ENCODE data around the gene ST7L. TPM values are rescaled to one million over a fixed set of nuclear protein-coding genes. Genes with fewer than 3 reads are reported as not detected.
A peak's percentile ranks its signal among the peaks of the same experiment; 100 is the strongest.

ST7L gene
- polyA plus RNA-seq, 1 donor from 2014 or later = 7.5 TPM

DNA sequence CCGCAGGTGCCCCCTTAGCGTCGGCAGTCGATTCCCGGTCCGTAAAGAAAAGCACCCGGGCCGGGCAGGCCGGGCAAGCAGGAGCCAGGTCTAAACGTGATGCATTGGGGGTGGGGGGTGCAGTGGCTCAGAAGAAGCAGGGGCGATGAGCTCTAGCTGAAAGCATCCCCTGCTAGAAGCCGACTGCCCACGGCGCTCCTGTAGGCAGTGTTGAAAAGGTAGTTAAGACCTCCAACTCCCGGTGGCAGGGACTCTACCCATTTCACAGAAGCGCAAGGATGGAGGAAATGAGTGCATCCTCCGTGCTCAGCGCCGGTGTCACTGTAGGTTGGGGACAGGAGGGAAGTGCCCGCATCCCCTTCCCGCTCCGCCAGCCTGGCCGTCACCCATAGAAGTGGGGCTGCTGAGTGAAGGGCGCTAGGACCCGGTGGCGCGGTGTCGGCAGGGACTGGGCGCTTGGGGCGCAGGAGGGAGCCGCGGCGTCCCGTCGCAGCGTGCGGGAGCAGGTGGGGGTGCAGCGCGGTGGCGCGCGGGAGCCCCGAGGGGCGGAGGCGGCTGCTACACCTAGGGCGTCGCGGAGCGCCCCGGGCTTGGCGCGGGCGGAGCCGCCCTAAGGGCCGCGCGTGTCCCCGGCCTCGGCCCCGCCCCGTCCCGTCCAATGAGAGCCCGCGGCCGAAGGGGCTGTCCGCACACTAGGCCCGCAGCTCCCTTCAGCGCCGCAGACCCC is 110.5 kb downstream of the ST7L start, which contains the start of gene WNT2B:
Gene WNT2B (plus strand): TSS at position 688 of the 727 bp plus-strand sequence. CDS start 298 bp downstream, outside the sequence.
- Mint-ChIP-seq H3K27me3 (peaks cover 10% of the 10 kb centered on the region), H3K4me3 (peak within 1 kb of the TSS; percentile 81 to 93 (median 88)), H3K4me1 (peaks cover 0 to 15% (median 13%) of the 10 kb centered on the region in 3 donors), H3K9me3 (no peaks in the 10 kb centered on the region), H3K36me3 (no peaks in the 10 kb centered on the region), H3K27ac (peak within 1 kb of the TSS in 1 of 3 donors; percentile 80)

DNA sequence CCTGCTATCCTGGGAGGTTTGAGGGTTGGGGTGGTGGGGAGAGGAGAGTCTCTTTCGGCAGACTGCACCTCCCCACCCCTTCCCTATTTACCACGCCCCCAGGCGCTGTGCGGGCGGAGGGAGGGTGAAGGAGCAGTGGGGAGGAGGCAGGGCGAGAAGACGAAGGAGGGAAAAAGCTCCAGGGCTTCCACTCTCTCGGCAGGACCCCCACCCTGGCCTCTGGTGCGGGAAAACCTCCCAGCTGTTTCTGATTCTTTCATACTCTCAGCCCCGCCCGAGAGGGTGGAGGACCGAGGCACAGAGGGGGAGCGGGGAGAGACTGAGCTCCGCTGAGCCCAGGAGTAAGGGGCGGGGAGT is 111.0 kb downstream of the ST7L start:
- H3K27ac Mint-ChIP-seq = no peak overlapping the region
- H3K4me1 Mint-ChIP-seq = peaks cover 0 to 15% (median 13%) of the 10 kb centered on the region in 3 donors
- no peaks in the 10 kb centered on the region for H3K9me3 Mint-ChIP-seq
- peak overlapping the region; percentile 81 to 93 (median 88) for H3K4me3 Mint-ChIP-seq
- peaks cover 13% of the 10 kb centered on the region for H3K27me3 Mint-ChIP-seq
- H3K36me3 Mint-ChIP-seq = no peaks in the 10 kb centered on the region

DNA sequence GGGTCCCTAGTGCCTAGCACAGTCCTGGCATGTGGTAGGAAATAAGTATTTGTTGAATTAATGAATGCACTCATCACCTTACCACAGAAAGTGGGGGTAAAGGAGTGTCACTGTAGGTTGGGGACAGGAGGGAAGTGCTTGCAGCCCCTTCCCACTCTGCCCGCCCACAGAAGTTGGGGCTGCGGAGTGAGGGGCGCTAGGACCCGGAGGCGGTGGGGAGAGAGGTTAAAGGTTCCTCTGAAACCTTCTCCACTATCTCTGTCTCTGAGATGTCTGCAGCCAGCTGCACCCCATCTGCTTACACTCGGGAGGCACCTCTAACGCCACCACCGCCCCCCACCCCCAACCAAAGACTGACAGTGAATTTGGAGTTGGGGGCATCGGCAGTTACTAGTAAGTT is 111.6 kb downstream of the ST7L start:
- no peaks in the 10 kb centered on the region for H3K36me3 Mint-ChIP-seq
- peak overlapping the region in 3 of 4 donors; percentile 81 to 90 (median 86) for H3K4me3 Mint-ChIP-seq
- H3K27me3 Mint-ChIP-seq = peaks cover 19% of the 10 kb centered on the region
- H3K4me1 Mint-ChIP-seq = peaks cover 0 to 19% (median 16%) of the 10 kb centered on the region in 3 donors
- peak overlapping the region in 1 of 3 donors; percentile 41 for H3K27ac Mint-ChIP-seq
- H3K9me3 Mint-ChIP-seq = no peaks in the 10 kb centered on the region

DNA sequence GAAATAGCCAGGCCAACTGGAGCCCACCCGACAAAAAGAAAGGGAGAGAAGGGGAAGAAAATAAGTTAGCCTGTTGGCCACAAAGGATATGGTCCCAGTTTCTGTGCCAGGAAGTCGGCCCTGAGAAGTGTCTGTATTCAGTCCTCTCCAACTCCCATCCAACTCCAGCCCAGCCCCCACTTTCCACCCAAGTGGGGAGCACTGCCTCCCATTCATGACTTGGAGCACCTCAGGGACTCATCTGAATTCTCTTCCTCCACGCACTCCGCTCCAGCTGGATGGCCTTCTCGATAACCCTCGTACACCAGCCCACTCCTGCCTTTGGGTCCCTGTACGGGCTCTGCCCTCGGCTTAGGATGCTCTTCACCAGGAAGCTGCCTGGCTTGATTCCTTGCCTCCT is 112.2 kb downstream of the ST7L start:
- Mint-ChIP-seq H3K9me3 (no peaks in the 10 kb centered on the region), H3K27ac (peak overlapping the region in 1 of 3 donors; percentile 24), H3K27me3 (peaks cover 21% of the 10 kb centered on the region), H3K4me3 (peak overlapping the region in 2 of 4 donors; percentile 70 to 86), H3K4me1 (peaks cover 0 to 21% (median 16%) of the 10 kb centered on the region in 3 donors), H3K36me3 (no peaks in the 10 kb centered on the region)

DNA sequence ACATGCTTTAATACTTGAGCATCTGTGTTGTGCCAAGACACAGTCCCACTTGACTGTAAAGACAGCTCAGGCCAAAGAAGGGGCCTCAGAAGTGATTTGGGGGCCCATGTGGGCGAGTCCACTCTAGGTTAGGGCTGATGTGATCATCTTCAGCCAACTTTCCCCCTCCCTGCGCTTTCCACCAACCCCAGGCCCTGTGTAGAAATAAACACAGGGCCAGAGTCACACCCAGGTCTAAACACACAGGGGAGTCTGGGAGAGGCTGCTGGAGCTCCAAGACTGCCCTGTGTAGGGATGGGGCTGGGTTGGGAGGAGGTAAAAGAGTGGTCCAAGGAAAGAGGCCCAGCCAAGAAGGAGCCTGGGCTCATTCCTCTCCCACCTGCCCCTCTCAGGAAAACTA is 112.6 kb downstream of the ST7L start:
- Mint-ChIP-seq H3K9me3 (no peaks in the 10 kb centered on the region), H3K27me3 (peaks cover 26% of the 10 kb centered on the region), H3K4me1 (peaks cover 0 to 24% (median 16%) of the 10 kb centered on the region in 3 donors), H3K27ac (no peak overlapping the region), H3K4me3 (peak overlapping the region in 3 of 4 donors; percentile 59 to 86 (median 78)), H3K36me3 (no peaks in the 10 kb centered on the region)

DNA sequence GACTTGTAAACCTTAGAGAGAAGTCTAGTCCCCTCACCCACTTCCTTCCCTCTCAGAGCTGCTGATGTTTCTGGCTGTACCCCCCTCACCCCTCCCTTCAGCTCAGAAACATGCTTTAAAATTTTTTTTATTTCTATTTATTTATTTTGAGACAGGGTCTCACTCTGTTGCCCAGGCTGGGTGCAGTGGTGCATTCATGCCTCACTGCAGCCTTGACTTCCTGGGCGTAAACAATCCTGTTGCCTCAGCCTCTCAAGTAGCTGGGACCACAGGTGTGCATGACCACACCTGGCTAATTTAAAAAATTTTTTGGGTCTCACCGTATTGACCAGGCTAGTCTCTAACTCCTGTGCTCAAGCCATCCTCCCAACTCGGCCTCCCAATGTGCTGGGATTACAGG is 113.1 kb downstream of the ST7L start:
- H3K4me1 Mint-ChIP-seq = peaks cover 0 to 24% (median 16%) of the 10 kb centered on the region in 3 donors
- H3K27ac Mint-ChIP-seq = no peak overlapping the region
- H3K4me3 Mint-ChIP-seq = peak overlapping the region in 3 of 4 donors; percentile 59 to 86 (median 78)
- H3K36me3 Mint-ChIP-seq = no peaks in the 10 kb centered on the region
- H3K9me3 Mint-ChIP-seq = no peaks in the 10 kb centered on the region
- H3K27me3 Mint-ChIP-seq = peaks cover 29% of the 10 kb centered on the region

DNA sequence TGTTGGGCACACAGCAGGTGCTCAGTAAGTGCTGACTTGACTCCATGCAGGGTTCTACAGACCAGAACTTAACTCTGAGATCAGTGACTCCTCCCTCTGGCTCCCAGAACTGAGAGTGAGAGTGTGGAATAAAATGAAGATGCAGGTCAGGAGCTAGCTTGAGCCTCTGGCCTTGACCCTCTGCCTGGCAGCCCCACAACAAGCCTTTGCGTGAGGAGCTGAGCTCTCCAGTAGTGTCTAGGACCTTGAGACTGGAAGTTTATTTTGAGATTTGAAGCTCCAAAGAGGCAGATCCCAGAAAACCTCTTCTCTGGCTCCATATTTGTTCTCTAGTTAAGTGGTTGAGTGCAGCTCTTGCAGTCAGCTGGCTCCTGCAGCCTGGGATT is 113.5 kb downstream of the ST7L start:
- Mint-ChIP-seq H3K4me1 (peaks cover 0 to 24% (median 16%) of the 10 kb centered on the region in 3 donors), H3K27me3 (peaks cover 29% of the 10 kb centered on the region), H3K27ac (no peak overlapping the region), H3K36me3 (no peaks in the 10 kb centered on the region), H3K4me3 (peak overlapping the region in 3 of 4 donors; percentile 24 to 72 (median 50)), H3K9me3 (no peaks in the 10 kb centered on the region)

DNA sequence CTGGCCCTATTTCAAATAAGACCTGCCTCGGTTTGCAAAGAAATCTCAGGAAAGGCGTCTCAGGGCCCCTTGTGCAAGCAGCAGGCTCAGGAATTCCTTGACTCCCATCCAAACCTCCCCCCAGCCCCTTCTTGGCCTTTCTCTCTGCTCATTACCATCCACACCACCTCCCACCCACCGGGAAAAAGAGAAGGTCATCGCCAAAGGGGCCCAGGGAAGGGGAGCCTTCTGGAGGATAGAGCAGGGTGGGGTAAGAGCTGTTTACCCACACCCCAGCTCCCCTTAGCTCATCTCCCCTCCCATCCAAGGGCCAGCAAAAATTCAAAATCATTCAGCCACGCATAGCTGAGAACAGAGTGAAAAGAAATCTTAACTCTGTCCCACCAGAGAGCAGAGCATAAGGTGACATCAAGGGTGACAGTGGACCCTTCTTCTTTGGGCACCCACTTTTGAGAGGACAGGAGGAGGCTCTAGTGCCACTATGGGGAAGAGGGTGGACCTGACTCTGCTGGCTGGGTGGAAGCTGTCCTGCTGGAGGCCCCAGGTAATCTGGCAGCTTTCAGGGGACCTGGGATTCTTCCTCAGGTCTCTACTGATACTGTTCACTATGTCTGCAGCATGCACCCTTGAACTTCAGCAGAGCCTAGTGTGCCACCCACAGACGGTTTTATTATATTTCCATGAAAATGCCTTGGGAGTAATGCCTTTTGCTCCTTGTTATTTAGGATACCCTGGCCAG is 114.1 kb downstream of the ST7L start:
- H3K9me3 Mint-ChIP-seq = no peaks in the 10 kb centered on the region
- peak overlapping the region in 2 of 4 donors; percentile 24 to 50 for H3K4me3 Mint-ChIP-seq
- no peak overlapping the region for H3K27ac Mint-ChIP-seq
- H3K27me3 Mint-ChIP-seq = peaks cover 28% of the 10 kb centered on the region
- no peaks in the 10 kb centered on the region for H3K36me3 Mint-ChIP-seq
- H3K4me1 Mint-ChIP-seq = peaks cover 0 to 24% (median 14%) of the 10 kb centered on the region in 3 donors

DNA sequence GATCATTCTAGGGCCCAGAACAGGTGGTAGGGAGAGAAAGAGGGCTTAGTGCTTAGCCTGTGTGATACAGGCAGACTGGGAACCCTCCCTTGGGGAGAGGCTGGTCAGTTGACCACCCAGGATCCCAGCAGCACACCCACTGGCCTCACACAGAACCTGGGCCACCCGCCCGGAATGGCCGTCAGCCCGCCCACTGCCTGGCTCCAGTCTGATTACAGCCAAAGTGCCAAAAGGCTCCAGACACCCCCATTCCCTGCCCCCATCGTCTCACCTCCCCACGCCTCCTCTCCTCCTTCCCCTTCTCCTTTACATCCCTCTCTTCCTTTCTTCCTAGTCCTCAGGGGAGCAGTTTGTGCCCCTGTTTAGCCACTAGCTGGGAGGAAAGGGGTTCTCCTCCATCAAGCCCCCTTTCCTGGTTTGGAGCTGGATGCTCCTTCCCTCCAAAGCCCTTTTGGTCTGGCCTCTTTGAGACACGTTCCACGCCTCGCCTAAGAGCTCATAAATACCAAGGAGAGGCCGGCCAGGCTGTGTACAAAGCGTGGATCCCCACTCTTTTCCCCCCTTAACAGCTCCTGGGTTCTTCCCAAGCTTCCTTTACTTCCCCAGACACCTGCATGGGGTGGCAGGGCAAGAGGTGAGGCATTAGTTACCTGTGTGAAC is 114.8 kb downstream of the ST7L start:
- Mint-ChIP-seq H3K4me3 (peak overlapping the region in 1 of 4 donors; percentile 2), H3K27me3 (peaks cover 31% of the 10 kb centered on the region), H3K36me3 (no peaks in the 10 kb centered on the region), H3K9me3 (no peaks in the 10 kb centered on the region), H3K4me1 (peaks cover 0 to 24% (median 14%) of the 10 kb centered on the region in 3 donors), H3K27ac (no peak overlapping the region)

DNA sequence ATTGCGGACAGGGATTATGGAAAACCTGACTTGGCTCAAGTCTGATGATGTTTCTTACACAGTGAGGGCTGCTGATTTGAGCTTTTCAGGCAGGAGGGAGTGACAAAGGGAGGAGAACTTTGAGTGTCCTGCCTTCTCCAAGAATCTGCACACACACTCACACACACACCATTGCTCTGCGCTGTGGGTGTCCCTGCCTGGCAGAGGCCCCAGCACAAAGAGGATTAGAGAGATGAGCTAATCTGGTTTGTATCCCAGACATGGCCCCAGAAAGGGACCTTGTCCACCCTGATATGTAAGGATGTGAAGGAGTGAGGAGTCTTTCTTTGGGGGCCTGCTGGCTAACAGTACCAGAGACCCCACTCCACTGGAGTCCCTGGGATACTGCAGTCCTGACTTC is 116.1 kb downstream of the ST7L start:
- H3K27ac Mint-ChIP-seq = no peak overlapping the region
- H3K4me3 Mint-ChIP-seq = peak overlapping the region; percentile 14 to 70 (median 59)
- no peaks in the 10 kb centered on the region for H3K36me3 Mint-ChIP-seq
- H3K4me1 Mint-ChIP-seq = peaks cover 0 to 24% (median 12%) of the 10 kb centered on the region in 3 donors
- peaks cover 34% of the 10 kb centered on the region for H3K27me3 Mint-ChIP-seq
- no peaks in the 10 kb centered on the region for H3K9me3 Mint-ChIP-seq

DNA sequence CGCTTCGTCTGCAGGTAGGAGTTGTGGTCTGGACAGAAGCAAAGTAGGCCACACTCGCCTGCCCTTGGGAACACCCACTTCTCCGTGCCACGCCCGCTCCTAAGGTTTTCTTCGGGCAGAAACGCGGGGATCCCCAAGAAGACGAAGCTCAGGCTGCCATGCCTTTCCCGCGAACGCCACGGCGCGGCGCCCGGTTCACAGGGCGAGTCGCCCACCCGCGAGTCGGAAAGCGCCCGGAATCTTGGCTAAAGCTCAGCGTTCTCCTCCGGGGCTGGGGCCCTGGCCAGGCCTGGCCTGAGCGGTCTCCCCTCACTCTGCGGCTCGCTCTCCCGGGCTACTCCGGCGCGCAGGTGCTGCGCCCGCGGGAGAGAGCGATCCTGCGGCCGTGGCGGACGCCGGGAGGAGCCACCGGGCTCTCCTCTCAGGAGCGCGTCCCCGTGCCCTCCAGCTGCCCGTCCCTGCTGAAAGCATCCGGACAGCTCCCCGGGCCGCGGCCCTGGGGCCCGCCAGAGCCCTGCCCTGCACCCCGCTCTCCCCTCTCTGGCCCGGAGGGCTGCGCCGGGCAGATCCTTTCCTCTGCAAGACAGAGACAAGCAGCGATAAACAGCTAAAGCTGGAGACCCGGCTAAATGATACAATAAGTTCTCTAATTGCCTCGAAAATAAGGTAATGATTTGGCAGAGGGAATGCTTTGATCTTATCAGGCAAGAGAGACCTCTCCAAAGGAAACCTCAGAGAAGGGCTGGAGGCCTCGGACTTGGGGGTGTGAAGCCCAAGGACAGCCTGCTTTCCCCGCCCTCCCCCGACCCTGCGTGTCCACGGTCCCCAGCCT is 116.9 kb downstream of the ST7L start:
- Mint-ChIP-seq H3K27ac (no peak overlapping the region), H3K36me3 (no peaks in the 10 kb centered on the region), H3K27me3 (peaks cover 32% of the 10 kb centered on the region), H3K4me1 (peaks cover 0 to 21% (median 10%) of the 10 kb centered on the region in 3 donors), H3K4me3 (peak overlapping the region; percentile 58 to 88 (median 76)), H3K9me3 (no peaks in the 10 kb centered on the region)

DNA sequence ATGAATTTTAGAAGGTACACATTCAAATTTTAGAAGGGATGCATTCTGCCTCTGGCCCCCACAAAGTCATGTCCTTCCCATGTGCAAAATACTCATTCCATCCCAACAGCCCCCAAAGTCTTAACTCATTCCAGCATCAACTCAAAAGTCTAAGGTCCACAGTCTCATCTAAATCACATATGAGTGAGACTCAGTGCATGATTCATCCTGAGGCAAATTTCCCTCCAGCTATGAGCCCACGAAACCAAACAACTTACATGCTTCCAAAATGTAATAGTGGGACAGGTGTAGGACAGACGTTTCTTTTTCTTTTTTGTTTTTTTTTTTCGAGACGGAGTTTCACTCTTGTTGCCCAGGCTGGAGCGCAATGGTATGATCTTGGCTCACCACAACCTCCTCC is 122.7 kb downstream of the ST7L start:
- H3K36me3 Mint-ChIP-seq = no peaks in the 10 kb centered on the region
- peaks cover 19% of the 10 kb centered on the region for H3K27me3 Mint-ChIP-seq
- H3K4me1 Mint-ChIP-seq = peaks cover 0 to 2% (median 0%) of the 10 kb centered on the region in 3 donors
- no peaks in the 10 kb centered on the region for H3K9me3 Mint-ChIP-seq
- no peak overlapping the region for H3K27ac Mint-ChIP-seq
- no peak overlapping the region for H3K4me3 Mint-ChIP-seq

DNA sequence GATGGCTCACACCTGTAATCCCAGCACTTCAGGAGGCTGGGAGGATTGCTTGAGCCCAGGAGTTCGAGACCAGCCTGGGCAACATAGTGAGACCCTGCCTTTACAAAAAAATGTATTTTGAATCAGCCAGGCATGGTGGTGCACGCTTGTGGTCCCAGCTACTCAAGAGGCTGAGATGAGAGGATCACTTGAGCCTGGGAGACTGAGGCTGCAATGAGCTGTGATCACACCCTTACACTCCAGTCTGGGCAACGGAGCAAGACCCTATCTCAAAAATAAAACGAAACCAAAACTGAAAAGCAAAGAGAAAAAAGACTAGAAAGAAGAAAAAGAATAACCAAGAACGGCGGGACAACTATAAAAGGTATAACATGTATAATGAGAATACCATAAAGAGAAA is 125.6 kb downstream of the ST7L start:
- peaks cover 8% of the 10 kb centered on the region for H3K27me3 Mint-ChIP-seq

DNA sequence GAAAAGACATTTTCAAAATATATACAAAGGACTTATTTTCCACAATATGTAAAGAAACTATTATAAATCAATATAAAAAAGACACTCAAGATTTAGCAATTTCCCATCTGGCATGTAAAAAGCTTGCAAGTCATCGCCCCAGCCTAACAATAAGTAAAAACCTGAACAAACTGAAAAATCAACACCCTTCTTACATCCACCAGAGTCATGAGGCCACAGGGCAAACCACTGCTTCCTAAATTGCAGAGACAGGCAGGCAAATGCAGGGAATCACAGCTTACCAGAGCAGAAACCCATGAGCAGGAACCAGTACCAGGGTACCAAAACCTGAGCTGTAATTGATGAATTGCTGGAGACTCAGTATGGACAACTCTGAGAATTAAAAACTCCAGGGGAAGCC is 126.9 kb downstream of the ST7L start:
- H3K4me3 Mint-ChIP-seq = no peak overlapping the region
- H3K36me3 Mint-ChIP-seq = peaks cover 3% of the 10 kb centered on the region
- no peaks in the 10 kb centered on the region for H3K9me3 Mint-ChIP-seq
- peaks cover 8% of the 10 kb centered on the region for H3K27me3 Mint-ChIP-seq
- H3K4me1 Mint-ChIP-seq = peaks cover 0 to 2% (median 0%) of the 10 kb centered on the region in 3 donors
- no peak overlapping the region for H3K27ac Mint-ChIP-seq

More for the DNA sequence above, 125.6 kb downstream of the ST7L start:
- Mint-ChIP-seq H3K27ac (no peak overlapping the region), H3K4me1 (peaks cover 0 to 2% (median 0%) of the 10 kb centered on the region in 3 donors), H3K36me3 (peaks cover 3% of the 10 kb centered on the region), H3K9me3 (no peaks in the 10 kb centered on the region), H3K4me3 (no peak overlapping the region)
